HUES48 (cell line): ENCODE results near the gene CNR1.

Experiments used
- H3K27ac ChIP-seq: one replicate; pipeline ENCODE4 v1.7.0; 2013; ENCODE audit warnings: low read depth, low read length, inconsistent platforms
- H3K27me3 ChIP-seq: 2 replicates; pipeline ENCODE4 v1.6.1; 2013; ENCODE audit warnings: mild to moderate bottlenecking, low read length; ENCODE audit not compliant: control insufficient read depth, insufficient read depth
- H3K36me3 ChIP-seq: 2 replicates; pipeline ENCODE4 v1.6.1; 2013; ENCODE audit warnings: low read length; ENCODE audit not compliant: control insufficient read depth, insufficient read depth
- H3K4me1 ChIP-seq: 2 replicates; pipeline ENCODE4 v1.6.1; 2013; ENCODE audit warnings: mild to moderate bottlenecking, low read length; ENCODE audit not compliant: control insufficient read depth, insufficient read depth
- H3K4me3 ChIP-seq: 2 replicates; pipeline ENCODE4 v1.5.1; 2013; ENCODE audit warnings: mild to moderate bottlenecking, low read depth, low read length
- H3K9ac ChIP-seq: 2 replicates; pipeline ENCODE4 v1.6.1; 2013; ENCODE audit warnings: mild to moderate bottlenecking, low read depth, low read length, moderate library complexity
- H3K9me3 ChIP-seq: 2 replicates; pipeline ENCODE4 v1.6.1; 2013; ENCODE audit warnings: low read length; ENCODE audit not compliant: control insufficient read depth, insufficient read depth

The CNR1 gene

DNA sequence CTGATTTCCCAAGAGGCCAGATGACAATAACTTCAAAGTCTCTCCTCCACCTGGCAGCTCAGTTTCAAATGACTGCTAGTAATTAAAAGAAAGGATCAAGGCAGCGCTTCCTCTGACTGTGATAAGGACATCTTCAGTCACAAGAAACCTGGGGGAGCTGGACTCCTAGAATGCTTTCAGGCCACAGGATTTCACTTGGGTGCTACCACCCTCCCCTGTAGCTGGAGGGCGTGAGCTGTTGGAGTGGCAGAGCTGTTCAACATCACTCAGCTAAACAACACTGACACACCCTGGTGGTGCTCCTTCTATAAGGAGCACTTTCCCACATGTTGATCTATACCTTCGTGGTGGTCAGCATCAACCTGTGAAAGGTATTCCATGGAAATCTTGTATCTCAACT, 2.2 kb upstream of the CNR1 start:
- H3K9me3 ChIP-seq, result no peaks in the 10 kb centered on the region
- peaks cover 47% of the 10 kb centered on the region for H3K27me3 ChIP-seq
- H3K4me3 ChIP-seq, result no peak overlapping the region
- H3K36me3 ChIP-seq, result no peaks in the 10 kb centered on the region
- H3K4me1 ChIP-seq, result peaks cover 14% of the 10 kb centered on the region; the same call in 1 of the 2 replicates
- no peak overlapping the region for H3K9ac ChIP-seq
- no peak overlapping the region for H3K27ac ChIP-seq

DNA sequence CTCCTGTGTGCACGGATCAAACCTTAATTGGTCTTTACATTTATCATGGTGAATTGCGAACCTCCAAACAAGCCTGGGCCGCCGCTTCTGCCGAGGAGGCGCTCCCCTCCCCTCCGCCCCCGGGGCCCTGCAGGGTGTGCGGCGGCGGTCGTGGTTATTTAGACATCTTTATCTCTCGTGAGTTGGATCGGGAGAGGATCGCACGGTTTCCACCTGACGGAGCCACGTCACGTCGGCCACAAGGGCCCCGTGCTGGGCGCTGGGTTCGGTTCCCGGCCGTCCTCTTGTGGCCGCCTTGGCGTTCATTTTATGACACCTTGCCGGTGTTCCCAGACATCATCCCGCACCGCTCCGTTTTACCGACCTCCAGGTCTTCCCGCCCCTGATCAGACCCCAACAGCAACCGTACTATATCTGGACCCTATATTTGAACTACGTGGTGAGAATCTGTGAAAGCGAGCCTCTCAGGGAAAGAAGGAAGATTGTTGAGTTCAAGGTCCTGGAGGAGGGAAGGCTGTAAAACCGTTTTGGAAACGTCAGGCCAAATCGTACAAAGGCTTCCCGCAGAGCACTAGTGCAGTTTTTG, 1.3 kb upstream of the CNR1 start:
- peaks cover 9% of the 10 kb centered on the region; the same call in 1 of the 2 replicates for H3K4me1 ChIP-seq
- H3K9ac ChIP-seq, result no peak overlapping the region
- no peaks in the 10 kb centered on the region for H3K9me3 ChIP-seq
- no peak overlapping the region for H3K27ac ChIP-seq
- no peaks in the 10 kb centered on the region for H3K36me3 ChIP-seq
- peak overlapping the region; percentile 78 for H3K4me3 ChIP-seq
- peaks cover 47% of the 10 kb centered on the region for H3K27me3 ChIP-seq

DNA sequence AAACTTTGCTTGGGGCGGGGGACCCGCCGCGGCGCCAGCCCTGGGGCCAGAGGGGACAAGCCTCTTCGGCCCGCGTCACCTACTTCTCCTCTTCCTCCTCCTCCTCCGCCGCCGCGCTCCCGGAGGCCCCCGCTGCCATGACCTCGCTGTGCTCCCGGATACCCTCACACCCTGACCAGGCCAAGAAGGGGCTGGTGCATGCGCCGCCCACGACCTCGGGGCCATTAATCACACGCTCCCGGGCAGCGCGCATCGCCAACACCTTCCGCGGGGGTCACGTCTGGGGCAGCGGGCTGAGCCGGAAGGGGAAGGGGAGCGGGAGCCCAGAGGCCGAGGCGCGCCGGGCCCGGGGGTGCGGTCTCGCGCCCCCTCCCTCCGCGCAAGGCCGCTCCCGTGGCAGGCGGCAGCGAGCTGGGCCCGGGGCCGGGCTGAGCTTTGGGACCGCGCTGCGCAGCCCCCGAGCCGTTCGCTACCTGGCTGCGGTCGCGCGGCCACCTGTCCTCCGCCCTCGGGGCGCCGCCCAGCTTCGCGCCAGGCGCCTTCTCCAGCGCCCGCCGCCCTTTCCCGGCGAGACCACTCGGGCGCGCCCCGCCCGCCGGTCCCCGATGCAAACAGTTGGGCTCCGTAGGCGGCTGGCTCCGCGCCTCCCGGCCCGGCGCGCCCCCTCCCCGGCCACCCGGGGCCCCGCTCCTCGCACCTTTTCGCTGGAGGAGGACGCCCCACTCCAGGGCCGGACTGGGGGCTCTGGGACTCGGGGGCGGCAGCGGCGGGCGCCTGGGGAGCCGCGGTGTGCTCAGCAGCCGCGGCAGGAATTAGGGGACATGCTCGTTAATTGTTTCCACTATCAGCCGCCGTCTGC, 575 bp upstream of the CNR1 start:
- Histone ChIP-seq H3K9ac (peak overlapping the region; percentile 18; the same call in 1 of the 2 replicates), H3K9me3 (no peaks in the 10 kb centered on the region), H3K4me1 (peaks cover 9% of the 10 kb centered on the region; the same call in 1 of the 2 replicates), H3K4me3 (peak overlapping the region; percentile 78), H3K27ac (no peak overlapping the region), H3K36me3 (no peaks in the 10 kb centered on the region), H3K27me3 (peaks cover 47% of the 10 kb centered on the region)

DNA sequence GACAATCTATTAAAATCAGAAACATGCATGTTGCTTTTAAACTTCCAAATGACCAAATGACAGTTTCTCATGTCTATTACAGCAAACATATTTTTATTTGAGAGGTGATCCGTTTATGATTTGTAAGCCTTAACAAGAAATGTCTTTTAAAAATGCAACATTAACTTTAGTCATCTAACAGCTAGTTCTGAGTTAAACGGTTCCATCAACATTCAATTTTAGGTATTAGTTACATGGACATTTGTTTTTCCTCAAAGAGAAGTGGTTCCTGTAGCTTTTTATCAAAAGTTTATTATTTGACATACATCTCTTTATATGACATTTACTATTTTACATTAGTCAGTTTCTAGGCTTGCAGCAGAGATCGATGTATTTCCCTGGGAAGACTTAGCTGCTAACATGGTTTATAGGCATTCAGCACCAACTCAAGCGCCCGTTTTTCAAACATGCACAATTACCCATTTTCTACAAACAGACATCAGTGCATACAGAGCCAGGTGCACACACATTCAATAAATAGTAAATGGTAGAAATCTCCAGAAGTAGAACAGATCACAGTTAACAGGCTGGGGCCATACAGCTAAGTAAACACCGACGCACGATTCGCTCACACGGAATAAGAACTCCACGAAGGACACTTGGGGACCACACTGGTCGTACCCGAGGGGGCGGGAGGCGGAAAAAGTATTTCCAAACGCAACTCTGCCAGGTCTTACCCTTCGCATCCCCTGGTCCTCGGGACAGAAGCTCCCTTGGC, 882 bp downstream of the CNR1 start:
- Histone ChIP-seq H3K4me1 (peaks cover 9% of the 10 kb centered on the region; the same call in 1 of the 2 replicates), H3K9me3 (no peaks in the 10 kb centered on the region), H3K27me3 (peaks cover 43% of the 10 kb centered on the region), H3K27ac (no peak overlapping the region), H3K4me3 (peak overlapping the region; percentile 78), H3K36me3 (no peaks in the 10 kb centered on the region), H3K9ac (0 out of 2 replicates have a peak overlapping the region, but pooled peaks have one; percentile 18)

DNA sequence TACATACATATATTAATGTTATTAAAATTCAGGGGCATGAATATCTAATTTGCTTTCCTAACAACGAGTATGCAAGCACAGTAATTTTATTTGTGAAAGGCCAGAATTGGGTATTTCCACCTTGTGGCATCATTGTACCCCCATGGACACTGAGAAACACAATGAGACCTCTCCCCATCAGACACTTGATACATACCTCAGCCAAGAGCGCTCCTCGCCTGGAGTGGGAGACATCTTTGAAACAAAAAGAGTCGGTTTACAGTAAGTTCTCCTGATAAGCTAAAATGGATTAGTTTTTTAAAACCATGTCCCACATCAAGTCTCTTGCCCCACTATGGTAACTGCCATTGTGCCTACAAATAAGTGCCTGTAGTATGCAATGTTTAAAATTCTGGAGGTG, 2.1 kb downstream of the CNR1 start:
- H3K9ac ChIP-seq, result no peak overlapping the region
- H3K4me3 ChIP-seq, result no peak overlapping the region
- H3K9me3 ChIP-seq, result no peaks in the 10 kb centered on the region
- peaks cover 15% of the 10 kb centered on the region for H3K4me1 ChIP-seq
- peaks cover 36% of the 10 kb centered on the region for H3K27me3 ChIP-seq
- H3K27ac ChIP-seq, result no peak overlapping the region
- H3K36me3 ChIP-seq, result no peaks in the 10 kb centered on the region

DNA sequence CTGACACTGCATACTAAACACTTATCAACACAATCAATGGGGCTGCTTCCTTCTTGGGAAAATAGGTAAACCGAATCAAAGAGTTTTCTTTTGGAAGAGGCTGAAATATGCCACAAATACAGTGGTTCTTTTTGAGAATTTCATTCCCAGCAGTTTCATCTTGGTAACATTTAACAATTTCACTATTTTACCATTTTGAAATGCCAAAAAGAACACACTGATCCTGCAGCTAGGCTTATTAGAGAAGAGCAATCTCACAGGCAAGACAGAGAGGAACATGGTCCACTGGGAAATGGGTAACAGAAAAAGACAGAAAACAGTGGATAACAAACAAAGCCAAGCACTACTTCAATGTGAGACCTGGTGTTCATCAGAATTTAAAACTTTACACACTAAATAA, 2.5 kb downstream of the CNR1 start:
- Histone ChIP-seq H3K36me3 (no peaks in the 10 kb centered on the region), H3K9me3 (no peaks in the 10 kb centered on the region), H3K27me3 (peaks cover 31% of the 10 kb centered on the region), H3K27ac (no peak overlapping the region), H3K9ac (no peak overlapping the region), H3K4me1 (peaks cover 18% of the 10 kb centered on the region), H3K4me3 (no peak overlapping the region)

DNA sequence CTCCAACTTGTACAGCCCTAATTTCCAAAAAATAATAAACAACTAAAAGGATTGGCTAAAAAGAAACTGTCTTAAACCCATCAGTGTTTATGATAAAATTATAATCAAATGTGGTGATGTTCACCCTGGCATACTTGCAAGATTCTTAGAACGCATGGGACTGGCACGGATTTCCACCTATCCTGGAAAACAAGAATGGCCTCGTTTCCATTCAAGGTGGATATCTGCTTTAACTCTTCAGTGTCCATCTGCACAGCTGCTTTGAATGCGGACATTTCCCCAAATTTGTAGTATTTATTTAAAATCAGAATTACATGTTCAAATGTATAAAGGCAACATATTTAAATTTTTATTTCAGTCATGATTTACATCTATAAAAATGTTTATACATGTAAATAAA, 4.2 kb downstream of the CNR1 start:
- peaks cover 15% of the 10 kb centered on the region for H3K27me3 ChIP-seq
- no peak overlapping the region for H3K9ac ChIP-seq
- no peaks in the 10 kb centered on the region for H3K36me3 ChIP-seq
- no peak overlapping the region for H3K4me3 ChIP-seq
- H3K27ac ChIP-seq, result no peak overlapping the region
- peaks cover 18% of the 10 kb centered on the region for H3K4me1 ChIP-seq
- H3K9me3 ChIP-seq, result no peaks in the 10 kb centered on the region

DNA sequence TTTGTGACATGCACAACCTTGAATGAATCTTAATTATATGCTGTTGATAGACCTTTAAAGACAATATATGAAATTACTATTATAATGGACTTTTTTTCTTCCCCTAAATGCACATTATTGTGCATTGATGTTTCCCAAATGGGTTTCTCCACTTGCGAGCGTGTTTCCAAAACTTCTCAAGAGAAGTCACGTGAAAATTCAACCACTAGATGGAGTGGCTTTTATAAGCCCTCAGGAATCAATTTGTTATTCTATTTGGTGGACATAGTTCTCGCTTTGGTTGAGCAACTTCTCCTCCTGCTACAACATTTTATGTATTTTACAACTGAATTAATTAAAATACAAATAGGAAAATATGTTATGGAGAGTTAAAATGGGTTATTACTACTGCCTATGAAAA, 9.0 kb downstream of the CNR1 start:
- Histone ChIP-seq H3K27me3 (no peaks in the 10 kb centered on the region), H3K27ac (no peak overlapping the region), H3K36me3 (no peaks in the 10 kb centered on the region), H3K4me3 (no peak overlapping the region), H3K9me3 (no peaks in the 10 kb centered on the region), H3K9ac (no peak overlapping the region), H3K4me1 (peaks cover 14% of the 10 kb centered on the region; the same call in 1 of the 2 replicates)

DNA sequence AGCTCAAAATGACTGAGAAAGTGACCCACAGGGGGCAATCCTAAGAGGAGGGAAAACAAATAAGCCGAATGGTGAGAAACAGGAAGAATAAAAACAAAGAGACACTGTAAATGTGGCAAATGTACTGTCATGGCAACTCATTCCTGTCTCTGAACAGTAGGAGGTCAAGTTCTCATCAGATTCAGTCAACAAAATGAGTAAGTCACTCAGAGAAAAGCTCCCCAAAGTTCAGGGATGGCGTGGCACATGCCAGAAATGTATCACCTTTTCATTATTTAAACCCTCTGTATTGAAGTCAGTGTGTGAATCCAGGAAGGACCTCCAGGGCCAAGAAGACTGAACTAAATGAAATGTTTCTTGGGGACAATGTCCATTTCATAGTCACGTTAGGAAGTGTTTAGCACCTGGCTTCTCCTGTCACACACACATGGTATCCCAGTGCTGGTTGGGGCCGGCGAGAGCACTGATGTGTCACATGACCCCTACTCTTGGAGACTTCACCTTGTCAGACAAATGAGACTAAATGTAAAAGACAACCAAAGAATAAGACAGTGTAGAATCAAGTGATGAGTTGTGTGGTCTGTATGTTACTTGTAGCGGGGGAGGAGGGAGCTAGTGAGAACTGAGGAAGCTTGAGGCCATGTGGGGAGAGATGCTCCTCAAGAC, 20.7 kb downstream of the CNR1 start:
- Histone ChIP-seq H3K27ac (no peak overlapping the region), H3K36me3 (no peaks in the 10 kb centered on the region), H3K4me1 (peaks cover 14% of the 10 kb centered on the region), H3K27me3 (no peaks in the 10 kb centered on the region), H3K9ac (no peak overlapping the region), H3K4me3 (no peak overlapping the region), H3K9me3 (no peaks in the 10 kb centered on the region)

DNA sequence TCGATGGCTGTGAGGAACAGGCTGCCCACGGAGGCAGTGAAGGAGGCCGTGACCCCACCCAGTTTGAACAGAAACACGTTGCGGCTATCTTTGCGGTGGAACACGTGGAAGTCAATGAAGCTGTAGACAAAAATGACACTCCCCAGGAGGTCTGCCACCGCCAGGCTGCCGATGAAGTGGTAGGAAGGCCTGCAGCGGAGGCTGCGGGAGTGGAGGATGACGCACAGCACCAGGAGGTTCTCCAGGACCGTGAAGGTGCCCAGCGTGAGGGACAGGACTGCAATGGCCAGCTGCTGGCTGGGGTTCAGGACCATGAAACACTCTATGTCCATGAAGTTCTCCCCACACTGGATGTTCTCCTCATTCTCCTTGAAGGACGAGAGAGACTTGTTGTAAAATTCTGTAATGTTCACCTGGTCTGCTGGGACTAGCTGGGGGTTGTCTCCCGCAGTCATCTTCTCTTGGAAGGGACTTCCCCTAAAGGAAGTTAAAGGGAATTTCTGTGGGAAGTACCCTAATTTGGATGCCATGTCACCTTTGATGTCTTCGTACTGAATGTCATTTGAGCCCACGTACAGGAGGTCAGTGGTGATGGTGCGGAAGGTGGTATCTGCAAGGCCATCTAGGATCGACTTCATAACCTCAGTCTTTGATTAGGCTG, 21.4 kb downstream of the CNR1 start:
- H3K4me1 ChIP-seq, result peaks cover 21% of the 10 kb centered on the region
- H3K27ac ChIP-seq, result no peak overlapping the region
- no peak overlapping the region for H3K4me3 ChIP-seq
- no peaks in the 10 kb centered on the region for H3K9me3 ChIP-seq
- no peaks in the 10 kb centered on the region for H3K36me3 ChIP-seq
- H3K9ac ChIP-seq, result no peak overlapping the region
- H3K27me3 ChIP-seq, result no peaks in the 10 kb centered on the region
